Measurements from ENCODE around the gene ZNF331.

Gene ZNF331

GRCh38 chr19:53549340-53549739, 11.4 kb downstream of the ZNF331 start:
- H3K27ac ChIP-seq (ENCODE audit: low read depth, low read length): no peak overlapping the region
- no peaks in the 10 kb centered on the region for H3K4me1 ChIP-seq (ENCODE audit: control insufficient read depth, low read length)
- no peaks in the 10 kb centered on the region for H3K36me3 ChIP-seq (ENCODE audit: control insufficient read depth, low read length)
- H3K4me3 ChIP-seq (ENCODE audit: low read length): no peak overlapping the region
- H3K27me3 ChIP-seq (ENCODE audit: control insufficient read depth, low read length): no peaks in the 10 kb centered on the region
- TF ChIP-seq EZH2phosphoT487 (IDR thresholded peaks at IDR 0.05; ENCODE audit: borderline replicate concordance, low read length) (no peak), CTCF (IDR thresholded peaks at IDR 0.05; ENCODE audit: low read depth, low read length, poor library complexity, severe bottlenecking) (no peak)
- no peaks in the 10 kb centered on the region for H4K20me1 ChIP-seq (ENCODE audit: control insufficient read depth, insufficient read depth, low read depth, low read length)
- H3F3A ChIP-seq (ENCODE audit: control insufficient read depth, insufficient read depth): no peaks in the 10 kb centered on the region
- no peak overlapping the region for H3K4me2 ChIP-seq (ENCODE audit: low read length)
- H3K9me2 ChIP-seq (replicated peaks; ENCODE audit: control insufficient read depth, low read length): no peaks in the 10 kb centered on the region
- H3K79me2 ChIP-seq (ENCODE audit: control insufficient read depth, low read length): no peaks in the 10 kb centered on the region
- peaks cover 9% of the 10 kb centered on the region for H3K9me3 ChIP-seq (ENCODE audit: control insufficient read depth, insufficient read depth, low read length)

GRCh38 chr19:53552001-53552721, 14.2 kb downstream of the ZNF331 start:
- TF ChIP-seq EZH2phosphoT487 (IDR thresholded peaks at IDR 0.05; ENCODE audit: borderline replicate concordance, low read length): no peak
- no peak for TF ChIP-seq CTCF (IDR thresholded peaks at IDR 0.05; ENCODE audit: low read depth, low read length, poor library complexity, severe bottlenecking)
- no peaks in the 10 kb centered on the region for H4K20me1 ChIP-seq (ENCODE audit: control insufficient read depth, insufficient read depth, low read depth, low read length)
- no peaks in the 10 kb centered on the region for H3K79me2 ChIP-seq (ENCODE audit: control insufficient read depth, low read length)
- no peaks in the 10 kb centered on the region for H3K9me2 ChIP-seq (replicated peaks; ENCODE audit: control insufficient read depth, low read length)
- H3K27ac ChIP-seq (ENCODE audit: low read depth, low read length): no peak overlapping the region
- H3K9me3 ChIP-seq (ENCODE audit: control insufficient read depth, insufficient read depth, low read length): peaks cover 14% of the 10 kb centered on the region
- no peak overlapping the region for H3K4me2 ChIP-seq (ENCODE audit: low read length)
- H3K4me3 ChIP-seq (ENCODE audit: low read length): no peak overlapping the region
- H3K36me3 ChIP-seq (ENCODE audit: control insufficient read depth, low read length): no peaks in the 10 kb centered on the region
- H3K27me3 ChIP-seq (ENCODE audit: control insufficient read depth, low read length): no peaks in the 10 kb centered on the region
- H3F3A ChIP-seq (ENCODE audit: control insufficient read depth, insufficient read depth): no peaks in the 10 kb centered on the region
- no peaks in the 10 kb centered on the region for H3K4me1 ChIP-seq (ENCODE audit: control insufficient read depth, low read length)

GRCh38 chr19:53553156-53553555, 15.2 kb downstream of the ZNF331 start:
- H3K36me3 ChIP-seq (ENCODE audit: control insufficient read depth, low read length): no peaks in the 10 kb centered on the region
- no peak overlapping the region for H3K4me3 ChIP-seq (ENCODE audit: low read length)
- TF ChIP-seq EZH2phosphoT487 (IDR thresholded peaks at IDR 0.05; ENCODE audit: borderline replicate concordance, low read length) (no peak), CTCF (IDR thresholded peaks at IDR 0.05; ENCODE audit: low read depth, low read length, poor library complexity, severe bottlenecking) (no peak)
- H3K27me3 ChIP-seq (ENCODE audit: control insufficient read depth, low read length): no peaks in the 10 kb centered on the region
- H4K20me1 ChIP-seq (ENCODE audit: control insufficient read depth, insufficient read depth, low read depth, low read length): no peaks in the 10 kb centered on the region
- peaks cover 19% of the 10 kb centered on the region for H3K9me3 ChIP-seq (ENCODE audit: control insufficient read depth, insufficient read depth, low read length)
- H3F3A ChIP-seq (ENCODE audit: control insufficient read depth, insufficient read depth): no peaks in the 10 kb centered on the region
- H3K4me1 ChIP-seq (ENCODE audit: control insufficient read depth, low read length): no peaks in the 10 kb centered on the region
- H3K9me2 ChIP-seq (replicated peaks; ENCODE audit: control insufficient read depth, low read length): no peaks in the 10 kb centered on the region
- no peaks in the 10 kb centered on the region for H3K79me2 ChIP-seq (ENCODE audit: control insufficient read depth, low read length)
- no peak overlapping the region for H3K4me2 ChIP-seq (ENCODE audit: low read length)
- no peak overlapping the region for H3K27ac ChIP-seq (ENCODE audit: low read depth, low read length)
